Measurements from ENCODE around the gene KRT75.
"Not testable (repeated sequence)": the region's sequence is repeated elsewhere in the genome, so short reads cannot be mapped to it uniquely, and the experiment has no call there.

The KRT75 gene

DNA sequence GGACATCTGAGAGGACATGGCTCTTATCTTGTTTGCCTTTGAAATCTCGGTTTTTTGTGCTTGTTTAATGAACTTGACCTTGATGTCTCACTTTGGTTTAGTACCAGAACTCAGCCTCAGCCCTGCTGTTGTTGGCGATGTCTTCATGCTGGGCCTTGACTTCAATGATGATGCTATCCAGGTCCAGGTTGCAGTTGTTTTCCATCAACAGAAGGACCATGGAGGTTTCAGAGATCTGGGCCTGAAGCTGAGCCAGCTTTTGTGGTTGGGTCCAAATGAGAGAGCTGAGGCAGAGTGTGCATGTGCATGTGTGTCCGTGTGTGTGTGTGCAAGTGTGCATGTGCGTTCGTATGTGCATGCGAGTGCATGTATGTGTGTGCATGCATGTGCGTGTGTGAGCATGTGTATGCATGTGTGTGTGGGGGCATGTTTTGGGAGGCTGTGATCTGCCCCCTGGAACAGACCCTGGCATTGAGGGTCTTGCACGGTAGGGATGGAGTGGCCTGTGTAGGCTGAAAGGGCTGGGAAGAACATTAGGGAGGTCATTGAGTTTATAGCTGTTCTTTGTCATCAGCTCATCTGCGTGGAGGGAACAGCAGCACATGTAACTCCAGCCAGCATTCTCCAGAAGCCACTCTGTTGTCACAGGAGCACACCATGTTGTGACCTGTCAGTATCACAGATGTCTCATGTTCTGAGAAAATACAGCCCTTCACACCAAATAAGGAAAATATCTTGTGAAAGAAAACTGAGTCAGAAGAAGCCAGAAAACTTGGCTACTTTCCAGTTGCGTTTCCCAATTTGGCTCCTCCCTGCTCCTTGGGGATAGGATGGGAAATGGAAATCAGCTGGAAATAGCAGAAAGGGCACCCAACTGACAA is 18.1 kb downstream of the KRT75 start:
- Histone ChIP-seq H3K9me3 (ENCODE audit: control insufficient read depth, low read length) (no peaks in the 10 kb centered on the region), H3K4me1 (ENCODE audit: control insufficient read depth, insufficient read depth, low read length, poor library complexity, severe bottlenecking) (no peaks in the 10 kb centered on the region), H3K36me3 (ENCODE audit: control insufficient read depth, insufficient read depth, low read length) (no peaks in the 10 kb centered on the region), H3K27ac (ENCODE audit: low read depth, low read length, severe bottlenecking) (no peak overlapping the region), H3K4me3 (ENCODE audit: extremely low read depth, insufficient read depth, low read length, poor library complexity, severe bottlenecking) (no peak overlapping the region)
- WGBS, 2 experiments (ENCODE audit: insufficient coverage in 2 of 2): 88 to 91% methylated on average over 6 to 10 of the region's 10 CpGs

DNA sequence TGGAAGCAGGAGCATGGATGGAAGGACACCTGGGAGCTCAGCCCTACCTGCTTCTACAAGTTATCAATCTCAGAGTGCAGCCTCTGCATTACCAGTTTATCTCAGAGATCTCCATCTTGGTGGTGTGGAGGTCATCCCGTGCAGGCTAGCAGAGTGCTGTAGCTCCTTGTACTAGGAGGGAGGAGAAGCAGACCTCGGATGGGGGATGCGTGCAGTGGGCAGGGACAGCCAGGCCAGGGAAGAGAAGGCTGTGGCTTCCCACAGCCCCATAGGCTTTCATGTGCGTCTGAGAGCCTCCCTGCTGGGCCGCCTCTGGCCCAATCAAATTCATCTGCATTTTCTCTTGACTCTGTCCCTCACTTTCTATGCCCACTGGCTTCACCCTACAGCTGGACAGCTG is 19.2 kb downstream of the KRT75 start:
- Histone ChIP-seq H3K36me3 (ENCODE audit: control insufficient read depth, insufficient read depth, low read length) (no peaks in the 10 kb centered on the region), H3K9me3 (ENCODE audit: control insufficient read depth, low read length) (no peaks in the 10 kb centered on the region), H3K4me3 (ENCODE audit: extremely low read depth, insufficient read depth, low read length, poor library complexity, severe bottlenecking) (no peak overlapping the region), H3K27ac (ENCODE audit: low read depth, low read length, severe bottlenecking) (no peak overlapping the region), H3K4me1 (ENCODE audit: control insufficient read depth, insufficient read depth, low read length, poor library complexity, severe bottlenecking) (no peaks in the 10 kb centered on the region)
- WGBS, 2 experiments (ENCODE audit: insufficient coverage in 2 of 2): 67 to 68% methylated on average over 5 of the region's 5 CpGs

DNA sequence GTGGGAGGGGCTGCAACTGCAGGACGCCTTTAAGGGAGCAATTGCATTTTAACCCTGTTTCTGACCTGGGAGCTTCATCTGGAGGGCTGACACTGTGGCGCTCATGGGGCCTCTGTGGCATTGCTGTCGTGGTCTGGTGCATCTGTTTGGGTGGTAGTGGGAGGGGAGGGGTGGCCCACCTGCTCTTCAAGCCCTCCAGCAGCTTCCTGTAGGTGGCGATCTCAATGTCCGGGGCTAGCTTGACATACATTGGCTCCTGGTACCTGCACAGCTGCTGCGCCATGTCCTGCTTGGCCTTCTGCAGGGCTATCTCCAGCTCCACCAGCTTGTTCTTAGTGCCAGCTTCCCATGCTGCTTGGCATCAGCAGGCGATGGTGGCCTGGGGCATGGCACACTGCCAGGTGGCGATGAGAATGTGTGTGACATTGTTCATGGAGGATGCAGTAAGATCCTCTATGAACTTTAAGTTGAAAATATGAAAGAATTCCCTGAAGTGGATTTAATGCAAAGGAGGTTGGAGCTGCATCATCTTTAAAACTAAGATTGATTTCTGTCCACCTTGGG is 20.3 kb downstream of the KRT75 start:
- 84 to 100% methylated on average over 3 to 6 of the region's 8 CpGs for WGBS, 2 experiments (ENCODE audit: insufficient coverage in 2 of 2)
- no peak overlapping the region for H3K4me3 ChIP-seq (ENCODE audit: extremely low read depth, insufficient read depth, low read length, poor library complexity, severe bottlenecking)
- no peaks in the 10 kb centered on the region for H3K36me3 ChIP-seq (ENCODE audit: control insufficient read depth, insufficient read depth, low read length)
- no peak overlapping the region for H3K27ac ChIP-seq (ENCODE audit: low read depth, low read length, severe bottlenecking)
- H3K9me3 ChIP-seq (ENCODE audit: control insufficient read depth, low read length): no peaks in the 10 kb centered on the region
- H3K4me1 ChIP-seq (ENCODE audit: control insufficient read depth, insufficient read depth, low read length, poor library complexity, severe bottlenecking): no peaks in the 10 kb centered on the region

DNA sequence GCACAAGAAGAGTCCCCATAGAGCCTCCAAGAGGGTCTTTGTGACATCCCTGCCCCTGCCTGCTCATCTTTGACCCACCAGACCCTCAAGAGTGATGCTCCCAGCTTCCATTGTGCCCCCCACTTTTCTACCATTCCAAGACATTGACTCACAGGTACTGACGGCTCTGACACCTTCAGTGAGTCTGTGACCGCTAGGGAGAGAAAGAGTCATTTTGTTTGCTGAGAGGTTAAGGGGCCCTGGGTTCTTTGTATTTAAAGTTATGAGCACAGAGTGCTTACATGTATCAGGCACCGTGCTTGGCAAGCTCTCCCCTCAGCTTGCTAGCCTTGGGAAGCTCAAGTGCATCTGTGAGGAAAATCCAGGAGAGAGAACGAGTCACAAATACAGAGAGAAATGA is 21.0 kb downstream of the KRT75 start:
- no peaks in the 10 kb centered on the region for H3K4me1 ChIP-seq (ENCODE audit: control insufficient read depth, insufficient read depth, low read length, poor library complexity, severe bottlenecking)
- H3K9me3 ChIP-seq (ENCODE audit: control insufficient read depth, low read length): no peaks in the 10 kb centered on the region
- no peak overlapping the region for H3K4me3 ChIP-seq (ENCODE audit: extremely low read depth, insufficient read depth, low read length, poor library complexity, severe bottlenecking)
- no peaks in the 10 kb centered on the region for H3K36me3 ChIP-seq (ENCODE audit: control insufficient read depth, insufficient read depth, low read length)
- H3K27ac ChIP-seq (ENCODE audit: low read depth, low read length, severe bottlenecking): no peak overlapping the region
- 62 to 81% methylated on average over 3 to 4 of the region's 4 CpGs for WGBS, 2 experiments (ENCODE audit: insufficient coverage in 2 of 2)

DNA sequence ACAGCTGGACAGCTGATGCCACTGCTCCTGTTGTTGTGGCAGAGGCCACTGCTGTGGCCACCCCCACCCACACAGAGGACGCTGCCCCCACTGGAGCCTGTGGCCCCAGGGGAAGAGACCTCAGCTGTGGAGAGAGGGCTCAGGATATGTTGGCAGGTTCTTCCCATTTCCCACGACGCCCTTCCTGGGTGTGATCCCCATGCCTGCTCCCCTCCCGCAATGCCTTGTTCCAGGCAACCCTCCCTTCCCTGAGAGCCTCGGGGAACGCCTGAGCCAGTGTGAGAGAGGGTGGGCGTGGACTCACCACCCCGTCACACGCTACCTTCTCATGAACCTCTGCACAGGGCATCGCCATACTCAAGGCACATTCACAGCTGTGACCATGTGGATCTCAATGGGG is 22.4 kb downstream of the KRT75 start:
- H3K4me1 ChIP-seq (ENCODE audit: control insufficient read depth, insufficient read depth, low read length, poor library complexity, severe bottlenecking): no peaks in the 10 kb centered on the region
- H3K27ac ChIP-seq (ENCODE audit: low read depth, low read length, severe bottlenecking): no peak overlapping the region
- no peaks in the 10 kb centered on the region for H3K9me3 ChIP-seq (ENCODE audit: control insufficient read depth, low read length)
- H3K36me3 ChIP-seq (ENCODE audit: control insufficient read depth, insufficient read depth, low read length): no peaks in the 10 kb centered on the region
- no peak overlapping the region for H3K4me3 ChIP-seq (ENCODE audit: extremely low read depth, insufficient read depth, low read length, poor library complexity, severe bottlenecking)
- WGBS, 2 experiments (ENCODE audit: insufficient coverage in 2 of 2): 95 to 97% methylated on average over 6 to 7 of the region's 10 CpGs

DNA sequence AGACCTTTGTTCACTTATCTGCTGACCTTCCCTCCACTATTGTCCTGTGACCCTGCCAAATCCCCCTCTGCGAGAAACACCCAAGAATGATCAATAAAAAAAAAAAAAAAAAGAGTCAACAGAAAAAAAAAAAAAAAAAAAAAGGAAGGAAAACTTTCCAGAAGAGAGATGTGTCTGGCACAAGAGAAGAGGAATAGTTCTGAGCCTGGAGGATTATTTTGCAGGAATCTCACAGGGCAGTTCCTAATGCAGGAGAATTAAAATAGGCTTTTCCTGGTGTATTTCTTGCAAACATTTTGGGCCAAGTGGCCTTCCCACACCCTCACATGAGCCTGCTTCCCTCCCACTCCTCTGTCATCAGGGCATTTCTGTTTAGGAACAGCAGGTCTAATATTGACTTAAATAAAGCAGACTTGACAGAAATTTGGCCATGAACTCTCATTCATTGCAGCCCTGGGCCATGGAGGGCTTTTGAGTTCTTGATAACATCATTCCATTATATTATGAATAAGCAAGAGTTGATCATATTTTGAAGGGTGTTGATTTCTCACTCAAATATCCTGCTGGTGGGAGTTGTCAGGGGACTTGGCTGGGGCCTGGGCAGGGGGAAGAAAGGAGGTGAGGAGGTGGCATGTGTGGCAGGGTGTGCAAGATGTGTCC is 23.5 kb downstream of the KRT75 start:
- H3K4me1 ChIP-seq (ENCODE audit: control insufficient read depth, insufficient read depth, low read length, poor library complexity, severe bottlenecking); H3K27ac ChIP-seq (ENCODE audit: low read depth, low read length, severe bottlenecking); H3K9me3 ChIP-seq (ENCODE audit: control insufficient read depth, low read length); H3K4me3 ChIP-seq (ENCODE audit: extremely low read depth, insufficient read depth, low read length, poor library complexity, severe bottlenecking); H3K36me3 ChIP-seq (ENCODE audit: control insufficient read depth, insufficient read depth, low read length): not testable (repeated sequence)
- no CpG with 5 or more reads among the region's 1 CpG for whole genome bisulfite sequencing, 2 experiments (ENCODE audit: insufficient coverage in 2 of 2)

DNA sequence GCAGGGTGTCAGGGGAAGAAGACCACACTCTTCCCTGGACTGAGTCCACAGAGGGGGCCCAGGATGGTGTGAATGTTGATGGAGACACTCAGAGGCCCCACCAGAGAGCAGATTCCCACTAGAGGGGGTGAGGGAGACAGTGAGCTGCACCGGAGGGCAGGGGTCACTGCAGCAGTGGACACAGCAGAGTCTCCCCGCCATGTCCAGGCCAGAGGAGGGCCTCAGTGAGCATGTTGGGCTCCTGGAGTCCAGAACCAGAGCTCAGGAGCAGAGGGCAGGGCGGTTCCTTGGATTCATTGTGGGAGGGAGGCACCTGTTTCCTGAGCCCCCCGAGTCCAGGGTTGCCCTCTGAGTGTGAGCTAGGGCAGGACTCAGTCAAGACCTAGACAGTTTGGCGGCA is 26.3 kb downstream of the KRT75 start:
- H3K36me3 ChIP-seq (ENCODE audit: control insufficient read depth, insufficient read depth, low read length): no peaks in the 10 kb centered on the region
- WGBS, 2 experiments (ENCODE audit: insufficient coverage in 2 of 2): 89 to 92% methylated on average over 4 of the region's 5 CpGs
- no peak overlapping the region for H3K27ac ChIP-seq (ENCODE audit: low read depth, low read length, severe bottlenecking)
- no peaks in the 10 kb centered on the region for H3K9me3 ChIP-seq (ENCODE audit: control insufficient read depth, low read length)
- H3K4me1 ChIP-seq (ENCODE audit: control insufficient read depth, insufficient read depth, low read length, poor library complexity, severe bottlenecking): no peaks in the 10 kb centered on the region
- no peak overlapping the region for H3K4me3 ChIP-seq (ENCODE audit: extremely low read depth, insufficient read depth, low read length, poor library complexity, severe bottlenecking)

DNA sequence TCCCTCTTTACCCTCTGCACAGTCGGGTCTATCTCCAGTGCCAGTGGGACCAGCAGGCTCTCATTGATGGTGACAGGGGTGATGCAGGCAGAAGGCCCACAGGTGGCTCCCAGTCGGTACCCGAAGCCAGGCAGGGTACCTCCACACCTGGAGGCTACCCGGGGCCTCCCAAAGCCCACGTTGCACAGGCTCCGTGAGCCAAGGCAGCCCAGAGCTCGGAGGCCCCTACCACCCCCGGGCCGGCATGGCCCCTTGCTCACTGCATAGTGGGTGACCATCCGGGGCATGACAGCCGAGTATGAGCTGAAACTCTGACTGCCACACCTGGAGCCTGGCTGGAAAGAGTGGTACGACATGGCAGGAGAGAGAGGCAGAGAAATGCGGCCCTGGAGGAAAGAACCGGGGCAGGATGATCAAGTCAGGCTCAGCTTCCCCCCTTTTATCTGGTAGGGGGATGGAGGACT is 28.2 kb downstream of the KRT75 start, which contains the start of gene KRT82:
TSS of gene KRT82 (minus strand) at position 414 of the 464 bp plus-strand sequence. CDS start at position 356, 58 bp downstream.
- H3K4me1 ChIP-seq (ENCODE audit: control insufficient read depth, insufficient read depth, low read length, poor library complexity, severe bottlenecking): no peaks in the 10 kb centered on the region
- 90 to 96% methylated on average over 11 to 13 of the region's 14 CpGs for whole genome bisulfite sequencing, 2 experiments (ENCODE audit: insufficient coverage in 2 of 2)

DNA sequence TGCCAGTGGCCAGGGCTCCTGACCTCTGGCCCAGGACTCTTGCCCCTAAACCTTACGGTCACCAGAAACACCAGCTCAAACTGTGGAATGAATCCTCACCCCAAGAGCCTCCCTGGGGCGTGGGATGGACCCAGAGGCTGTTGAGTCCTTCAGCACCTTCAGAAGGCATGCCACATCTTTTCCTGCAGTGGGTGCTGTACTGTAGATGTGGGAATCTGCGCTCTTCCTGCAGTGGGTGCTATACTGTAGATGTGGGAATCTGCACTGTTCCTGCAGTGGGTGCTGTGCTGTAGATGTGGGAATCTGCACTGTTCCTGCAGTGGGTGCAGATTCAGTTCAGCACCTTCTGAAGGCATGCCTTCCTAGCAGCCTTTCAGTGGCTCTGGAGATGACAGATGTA is 29.2 kb downstream of the KRT75 start:
- WGBS, 2 experiments (ENCODE audit: insufficient coverage in 2 of 2): 84 to 100% methylated on average over 2 to 3 of the region's 3 CpGs
- no peaks in the 10 kb centered on the region for H3K36me3 ChIP-seq (ENCODE audit: control insufficient read depth, insufficient read depth, low read length)
- no peaks in the 10 kb centered on the region for H3K4me1 ChIP-seq (ENCODE audit: control insufficient read depth, insufficient read depth, low read length, poor library complexity, severe bottlenecking)
- no peak overlapping the region for H3K27ac ChIP-seq (ENCODE audit: low read depth, low read length, severe bottlenecking)
- no peaks in the 10 kb centered on the region for H3K9me3 ChIP-seq (ENCODE audit: control insufficient read depth, low read length)
- H3K4me3 ChIP-seq (ENCODE audit: extremely low read depth, insufficient read depth, low read length, poor library complexity, severe bottlenecking): no peak overlapping the region

More for the DNA sequence above, 28.2 kb downstream of the KRT75 start, which contains the start of gene KRT82:
- H3K36me3 ChIP-seq (ENCODE audit: control insufficient read depth, insufficient read depth, low read length): no peaks in the 10 kb centered on the region
- no peak within 1 kb of the TSS for H3K27ac ChIP-seq (ENCODE audit: low read depth, low read length, severe bottlenecking)
- no peak within 1 kb of the TSS for H3K4me3 ChIP-seq (ENCODE audit: extremely low read depth, insufficient read depth, low read length, poor library complexity, severe bottlenecking)
- no peaks in the 10 kb centered on the region for H3K9me3 ChIP-seq (ENCODE audit: control insufficient read depth, low read length)

DNA sequence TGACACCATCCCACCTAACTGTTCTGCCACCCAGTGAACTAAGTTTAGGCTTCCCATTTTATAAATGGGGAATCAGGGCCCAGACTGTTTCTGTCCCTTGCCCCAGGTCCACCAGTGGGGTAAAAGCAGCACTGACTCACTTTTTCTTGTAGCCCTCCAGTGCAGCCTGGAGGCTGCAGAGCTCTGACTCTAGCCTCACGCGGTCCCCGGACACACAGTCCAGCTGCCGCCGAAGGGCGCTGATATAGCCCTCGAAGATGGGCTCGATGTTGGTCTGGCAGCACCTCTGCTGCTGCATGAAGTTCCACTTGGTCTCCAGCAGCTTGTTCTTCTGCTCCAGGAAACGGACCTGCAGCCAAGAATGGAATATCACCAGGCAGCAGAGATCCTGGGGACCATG is 30.6 kb downstream of the KRT75 start:
- H3K4me1 ChIP-seq (ENCODE audit: control insufficient read depth, insufficient read depth, low read length, poor library complexity, severe bottlenecking): no peaks in the 10 kb centered on the region
- 91 to 97% methylated on average over 8 to 9 of the region's 9 CpGs for WGBS, 2 experiments (ENCODE audit: insufficient coverage in 2 of 2)
- no peaks in the 10 kb centered on the region for H3K9me3 ChIP-seq (ENCODE audit: control insufficient read depth, low read length)
- no peaks in the 10 kb centered on the region for H3K36me3 ChIP-seq (ENCODE audit: control insufficient read depth, insufficient read depth, low read length)
- H3K4me3 ChIP-seq (ENCODE audit: extremely low read depth, insufficient read depth, low read length, poor library complexity, severe bottlenecking): no peak overlapping the region
- H3K27ac ChIP-seq (ENCODE audit: low read depth, low read length, severe bottlenecking): no peak overlapping the region
